ENCODE results near the gene CTF1.
"Not testable (repeated sequence)": the region's sequence is repeated elsewhere in the genome, so short reads cannot be mapped to it uniquely, and the experiment has no call there.

GRCh38 chr16:30863178-30863577 is 33.2 kb upstream of the CTF1 start:
- not testable (repeated sequence) for TF ChIP-seq CTCF, POLR2A (IDR thresholded peaks at IDR 0.05)

Measured in adrenal gland (tissue), 5 donors.